GM18870 (cell line): ENCODE data around the gene MAML3.

ENCODE experiments used
- ATAC-seq: cut with Tn5 transposase; IDR thresholded peaks from one replicate; pipeline ENCODE4 v1.9.1; 2021; ENCODE audit warnings: moderate library complexity; ENCODE audit not compliant: unreplicated experiment

Gene MAML3

GRCh38 chr4:139851133-139851532 is 302.9 kb downstream of the MAML3 start:
- ATAC-seq = no peak

DNA sequence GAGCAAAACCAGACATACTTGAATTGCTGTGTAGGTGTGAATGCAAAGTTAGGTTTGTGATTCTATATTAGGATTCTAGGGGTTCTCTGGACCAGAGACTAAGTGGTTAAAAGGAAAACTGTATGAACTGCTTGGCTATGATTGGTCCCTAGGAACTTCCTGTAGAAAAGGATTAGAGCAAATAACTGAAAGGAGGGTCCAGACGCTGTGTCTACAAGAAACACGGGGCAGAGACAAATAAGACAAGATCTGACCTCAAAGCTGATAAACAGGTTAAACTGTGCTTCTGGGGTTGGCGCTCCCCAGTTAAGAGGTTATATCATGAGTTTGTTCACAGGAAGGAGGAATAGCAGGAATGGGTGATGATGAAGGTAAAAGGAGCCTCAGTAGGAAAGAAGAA is 304.8 kb downstream of the MAML3 start:
- no peak for ATAC-seq

DNA sequence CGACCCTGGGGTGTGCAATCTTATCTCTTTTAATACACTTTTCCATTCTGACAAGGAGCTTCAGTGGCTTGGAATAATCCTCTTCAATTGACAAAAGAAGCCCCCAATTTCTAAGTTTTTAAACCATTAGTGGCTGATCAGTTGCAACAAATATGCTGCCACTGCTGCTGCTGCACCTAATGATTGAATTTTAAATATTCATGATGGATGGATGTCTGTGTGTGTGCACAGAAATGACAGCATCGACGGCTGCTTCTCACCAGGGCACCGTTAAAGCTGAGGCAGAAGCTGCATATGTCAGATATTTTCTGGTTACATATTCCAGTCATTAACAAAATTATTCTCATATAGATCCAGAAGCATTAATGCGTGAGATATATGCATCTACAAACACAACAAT is 306.0 kb downstream of the MAML3 start:
- ATAC-seq = no peak

DNA sequence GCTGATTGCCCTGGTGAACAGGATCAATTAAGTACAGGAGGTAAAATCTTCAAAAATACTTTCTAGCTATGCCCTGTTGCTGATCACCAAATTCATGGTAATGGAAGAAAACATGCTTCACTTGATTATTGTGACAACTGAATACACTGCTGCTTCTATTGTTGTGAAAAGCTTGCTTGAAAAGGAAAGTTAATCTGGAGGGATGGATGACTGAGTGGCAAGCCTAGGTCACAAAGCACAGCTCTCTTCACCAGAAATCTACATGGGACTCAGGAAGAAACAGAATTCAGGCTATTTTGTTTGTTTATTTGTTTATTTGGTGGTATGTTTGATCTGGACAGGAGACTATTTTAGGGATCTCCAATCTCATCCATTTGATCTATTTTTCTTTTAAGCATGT is 306.4 kb downstream of the MAML3 start:
- no peak for ATAC-seq

DNA sequence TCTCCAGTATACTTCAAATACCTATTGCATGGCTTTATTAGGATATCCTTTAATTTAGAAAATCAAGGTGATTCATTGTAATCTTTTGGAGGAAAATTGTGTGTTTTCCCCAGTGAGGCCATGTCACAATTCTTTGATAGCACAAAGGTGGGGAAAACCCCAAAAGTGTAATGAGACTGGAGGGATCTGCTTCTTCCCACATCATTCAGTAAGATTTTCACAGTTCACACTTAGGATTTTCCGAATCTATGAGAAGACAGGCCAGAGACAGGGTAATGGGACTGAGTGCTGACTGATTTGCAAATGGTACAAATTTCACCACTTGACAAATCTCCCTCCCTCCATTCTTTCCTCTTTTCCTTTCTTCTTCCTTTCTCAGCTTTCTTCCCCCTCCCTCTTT is 307.2 kb downstream of the MAML3 start:
- ATAC-seq = no peak

DNA sequence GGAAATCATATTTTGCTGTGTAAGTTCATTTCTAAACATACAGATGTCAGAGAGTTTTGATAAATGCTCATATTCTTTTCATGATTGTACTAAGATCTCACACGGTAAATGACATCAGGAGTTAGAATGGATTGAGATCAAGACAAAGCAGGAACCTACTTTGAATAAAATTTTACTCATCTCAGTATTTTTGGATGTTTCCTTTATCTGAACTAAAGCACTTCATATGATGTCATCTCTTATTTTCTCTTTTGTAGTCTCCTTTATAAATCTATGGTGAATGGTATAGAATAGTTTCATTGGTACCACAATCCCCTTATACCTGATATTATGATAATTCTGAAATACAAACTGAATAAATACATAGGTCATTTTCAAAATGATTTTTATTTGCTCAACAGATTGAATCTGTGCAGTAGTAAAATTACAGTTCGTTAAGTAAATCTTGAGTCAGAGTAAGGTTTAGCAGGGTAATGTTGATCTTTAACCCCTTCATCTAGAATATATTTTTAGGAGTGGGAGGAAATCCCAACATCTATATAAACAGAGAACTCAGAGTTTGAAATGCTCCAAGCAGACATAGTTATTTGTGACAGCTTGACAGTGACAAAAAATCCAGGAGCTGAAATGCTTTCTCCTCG is 308.4 kb downstream of the MAML3 start:
- no peak for ATAC-seq

GRCh38 chr4:139844459-139845036 is 309.4 kb downstream of the MAML3 start:
- ATAC-seq = no peak

- ATAC-seq = no peak
Measured at GRCh38 chr4:139844057-139844456, 309.9 kb downstream of the MAML3 start.

- no peak for ATAC-seq
Measured at GRCh38 chr4:139843641-139844040, 310.3 kb downstream of the MAML3 start.

- no peak for ATAC-seq
Measured at GRCh38 chr4:139841464-139842195, 312.4 kb downstream of the MAML3 start.

- ATAC-seq = no peak
Measured at GRCh38 chr4:139840773-139841172, 313.2 kb downstream of the MAML3 start.

DNA sequence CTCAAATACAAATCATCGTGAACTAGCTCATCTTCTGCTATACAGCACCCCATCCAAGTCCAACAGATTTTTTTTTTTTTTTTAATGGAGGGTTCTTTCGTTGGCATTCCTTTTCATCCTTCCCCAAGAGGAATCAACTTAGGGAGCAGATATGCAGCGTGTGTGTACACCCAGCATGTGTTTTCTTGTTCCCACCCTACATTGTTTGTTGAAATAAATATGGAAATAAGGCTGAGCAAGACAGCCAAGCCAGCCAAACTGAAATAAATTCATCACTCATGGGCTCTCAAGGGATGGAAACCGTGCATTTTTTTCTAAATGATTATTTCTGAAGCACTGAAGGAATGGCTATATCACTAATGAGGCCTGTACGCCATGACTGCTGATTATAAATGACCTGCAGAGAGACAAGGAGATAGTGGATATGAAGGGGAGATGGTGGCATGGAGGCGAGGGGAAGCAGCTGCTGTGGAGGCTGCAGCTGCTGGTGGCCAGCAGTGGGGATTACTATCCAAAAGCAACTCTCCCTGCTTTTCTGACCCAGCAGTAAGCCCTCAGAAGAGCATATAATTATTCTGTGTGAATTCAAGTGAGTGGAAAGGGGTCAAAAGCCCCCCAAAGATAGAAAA is 314.5 kb downstream of the MAML3 start:
- no peak for ATAC-seq

- no peak for ATAC-seq
Measured at GRCh38 chr4:139838811-139839210, 315.2 kb downstream of the MAML3 start.

GRCh38 chr4:139834981-139835391 is 319.0 kb downstream of the MAML3 start:
- ATAC-seq = no peak

DNA sequence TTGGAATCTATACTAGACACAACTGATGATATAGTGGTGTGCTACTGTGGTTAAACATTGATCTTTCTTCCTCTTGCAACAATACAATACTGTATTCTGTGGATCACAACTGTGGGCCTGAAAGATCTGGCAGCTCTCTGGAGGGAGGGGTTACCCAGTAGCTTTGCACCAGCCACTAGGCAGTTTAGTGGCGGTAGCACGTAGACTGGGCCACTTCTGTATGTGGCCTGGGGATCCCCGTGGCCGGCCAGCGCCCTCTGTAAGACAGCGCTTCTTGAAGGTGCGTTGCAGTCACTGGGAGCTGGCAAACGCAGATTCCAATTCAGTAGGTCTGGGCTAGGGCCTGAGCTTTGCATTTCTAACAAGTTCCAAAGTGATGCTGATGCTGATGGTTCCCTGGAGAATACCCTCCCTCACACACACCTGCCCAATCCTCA is 319.7 kb downstream of the MAML3 start:
- no peak for ATAC-seq

GRCh38 chr4:139833151-139833910 is 320.7 kb downstream of the MAML3 start:
- ATAC-seq = no peak

DNA sequence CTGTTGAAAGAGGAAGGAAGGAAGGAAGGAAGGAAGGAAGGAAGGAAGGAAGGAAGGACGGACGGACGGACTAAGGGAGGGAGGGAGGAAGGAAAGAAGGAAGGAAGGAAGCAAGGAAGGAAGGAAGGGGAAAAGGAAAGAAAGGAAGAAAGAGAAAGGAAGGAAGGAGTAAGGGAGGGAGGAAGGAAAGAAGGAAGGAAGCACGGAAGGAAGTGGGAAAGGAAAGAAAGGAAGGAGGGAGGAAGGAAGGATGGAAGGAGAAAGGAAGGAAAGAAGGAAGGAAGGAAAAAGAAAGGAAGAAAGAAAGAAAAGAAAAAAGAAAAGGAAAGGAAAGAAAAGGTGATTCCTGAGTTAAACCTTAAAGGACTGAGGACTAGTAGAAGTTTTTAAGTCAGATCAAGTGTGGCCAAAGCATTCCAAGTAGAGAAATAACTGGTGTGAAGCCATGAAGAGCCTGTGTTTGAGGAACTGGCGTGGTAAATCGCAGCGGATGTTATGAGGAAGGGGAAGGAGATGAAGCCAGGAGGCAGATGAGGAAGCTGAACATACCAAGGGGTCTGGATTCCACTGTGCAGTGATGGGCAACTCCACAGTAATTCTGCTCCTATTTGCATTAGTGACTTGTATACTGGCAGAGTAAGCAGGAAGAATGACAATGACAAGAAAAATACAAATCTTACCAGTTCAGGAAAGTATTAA is 324.9 kb downstream of the MAML3 start:
- ATAC-seq = no peak

DNA sequence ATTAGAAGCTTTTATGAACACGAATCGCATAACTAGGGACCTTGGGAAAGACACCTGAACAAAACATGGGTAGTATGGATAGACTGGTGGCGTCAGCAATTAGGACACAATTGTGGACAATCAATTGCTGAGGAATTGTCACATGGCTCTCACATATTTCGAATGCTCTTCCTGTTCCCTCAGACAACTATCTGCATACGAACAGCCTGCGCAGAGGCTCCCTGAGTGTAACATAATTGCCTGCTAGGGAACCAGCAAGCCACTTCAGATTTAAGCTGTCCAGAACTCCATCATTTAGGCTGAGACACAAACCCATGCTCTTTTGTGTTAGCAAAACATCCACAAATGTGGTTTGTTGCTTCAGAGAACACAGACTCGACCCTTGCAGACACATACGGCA is 327.6 kb downstream of the MAML3 start:
- ATAC-seq = no peak

GRCh38 chr4:139825523-139826014 is 328.4 kb downstream of the MAML3 start:
- ATAC-seq = no peak

- ATAC-seq = no peak
Measured at GRCh38 chr4:139824882-139825522, 329.0 kb downstream of the MAML3 start.
